Bronchial smooth muscle cell (primary cell): ENCODE results near the gene CYP4Z1. TPM values are rescaled to one million over a fixed set of nuclear protein-coding genes. Genes with fewer than 3 reads are reported as not detected.

Experiments
- total RNA-seq: library from RNA; depleted of rRNA; stranded (reverse); fragments of >200 nt; gene quantifications from 2 replicates; pipeline ENCODE4 v1.2.1, GENCODE V29; 2014

CYP4Z1 gene, protein sequence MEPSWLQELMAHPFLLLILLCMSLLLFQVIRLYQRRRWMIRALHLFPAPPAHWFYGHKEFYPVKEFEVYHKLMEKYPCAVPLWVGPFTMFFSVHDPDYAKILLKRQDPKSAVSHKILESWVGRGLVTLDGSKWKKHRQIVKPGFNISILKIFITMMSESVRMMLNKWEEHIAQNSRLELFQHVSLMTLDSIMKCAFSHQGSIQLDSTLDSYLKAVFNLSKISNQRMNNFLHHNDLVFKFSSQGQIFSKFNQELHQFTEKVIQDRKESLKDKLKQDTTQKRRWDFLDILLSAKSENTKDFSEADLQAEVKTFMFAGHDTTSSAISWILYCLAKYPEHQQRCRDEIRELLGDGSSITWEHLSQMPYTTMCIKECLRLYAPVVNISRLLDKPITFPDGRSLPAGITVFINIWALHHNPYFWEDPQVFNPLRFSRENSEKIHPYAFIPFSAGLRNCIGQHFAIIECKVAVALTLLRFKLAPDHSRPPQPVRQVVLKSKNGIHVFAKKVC
- not detected in 2 replicates for total RNA-seq

DNA sequence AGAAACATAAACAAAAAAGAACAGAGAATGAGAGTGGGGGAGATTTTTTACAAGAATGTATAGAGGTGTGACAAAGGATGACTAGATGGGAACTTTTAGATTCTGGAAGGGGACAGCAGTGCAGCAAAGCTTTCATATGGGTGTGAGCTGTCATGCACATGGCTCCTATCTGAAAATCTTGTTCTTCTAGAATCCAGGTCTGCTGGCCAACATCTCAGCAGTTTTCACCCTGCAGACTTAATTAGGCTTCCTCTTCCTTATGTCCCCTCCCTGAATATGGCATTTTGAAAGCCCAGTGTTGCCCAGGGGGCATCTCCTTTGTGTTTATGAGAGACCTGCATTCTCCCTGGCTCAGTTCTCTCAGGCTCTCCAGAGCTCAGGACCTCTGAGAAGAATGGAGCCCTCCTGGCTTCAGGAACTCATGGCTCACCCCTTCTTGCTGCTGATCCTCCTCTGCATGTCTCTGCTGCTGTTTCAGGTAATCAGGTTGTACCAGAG, at the start of gene CYP4Z1:
CYP4Z1 (plus strand) TSS at position 135 of the 498 bp plus-strand sequence; CDS start at position 395, 260 bp downstream.

DNA sequence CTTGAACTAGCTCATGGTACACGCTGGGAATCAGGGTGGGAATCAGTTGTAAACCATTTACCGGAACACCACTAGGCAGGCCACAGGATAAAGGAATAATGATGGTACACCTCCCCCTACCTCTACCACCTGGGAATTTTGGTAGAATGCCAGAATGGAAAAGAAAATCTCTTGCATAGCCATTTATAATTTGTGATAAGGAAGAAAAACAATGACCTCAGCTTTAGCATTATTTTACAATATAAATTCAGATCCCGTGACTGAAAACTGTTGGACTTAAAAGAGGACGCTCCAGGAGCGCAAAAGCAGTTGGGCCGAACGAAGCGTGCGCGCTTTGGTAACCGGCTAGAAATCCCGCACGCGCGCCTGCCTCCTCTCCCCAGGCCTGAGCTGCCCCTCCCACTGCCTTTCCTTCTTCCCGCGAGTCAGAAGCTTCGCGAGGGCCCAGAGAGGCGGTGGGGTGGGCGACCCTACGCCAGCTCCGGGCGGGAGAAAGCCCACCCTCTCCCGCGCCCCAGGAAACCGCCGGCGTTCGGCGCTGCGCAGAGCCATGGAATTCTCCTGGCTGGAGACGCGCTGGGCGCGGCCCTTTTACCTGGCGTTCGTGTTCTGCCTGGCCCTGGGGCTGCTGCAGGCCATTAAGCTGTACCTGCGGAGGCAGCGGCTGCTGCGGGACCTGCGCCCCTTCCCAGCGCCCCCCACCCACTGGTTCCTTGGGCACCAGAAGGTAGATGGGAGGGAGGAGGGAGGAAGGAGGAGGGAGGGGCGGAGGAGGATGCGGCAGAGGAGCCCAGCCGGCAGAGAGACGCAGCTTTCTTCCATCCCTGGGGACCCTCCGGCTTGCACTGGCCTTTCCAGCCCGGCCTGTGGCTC, 43.5 kb upstream of the CYP4Z1 start, which contains the start of gene CYP4X1:
CYP4X1 (plus strand) TSS at position 402 of the 873 bp plus-strand sequence; CDS start at position 551, 149 bp downstream.

DNA sequence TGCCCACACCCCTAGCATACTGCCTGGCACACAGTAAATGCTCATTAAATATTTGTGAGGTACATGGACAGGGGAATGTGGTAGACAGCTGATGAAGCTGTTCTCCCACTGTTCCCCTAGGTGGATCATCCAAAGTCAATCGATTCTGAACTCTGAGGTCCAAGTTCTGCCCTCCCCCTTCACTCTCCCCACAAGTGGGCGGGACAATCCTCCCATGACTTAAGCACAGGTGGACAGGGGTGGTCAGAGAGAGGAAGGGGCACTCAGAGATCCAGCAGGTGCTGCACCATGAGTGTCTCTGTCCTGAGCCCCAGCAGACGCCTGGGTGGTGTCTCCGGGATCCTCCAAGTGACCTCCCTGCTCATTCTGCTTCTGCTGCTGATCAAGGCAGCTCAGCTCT, 70.2 kb downstream of the CYP4Z1 start, which contains the start of gene CYP4A22:
CYP4A22 (plus strand) TSS at position 244 of the 400 bp plus-strand sequence; CDS start at position 289, 45 bp downstream.

Other genes starting within 250 kb of the CYP4Z1 start
- gene CYP4A11, start 125.8 kb upstream of the CYP4Z1 start, total RNA-seq, result not detected in 2 replicates
- not detected in 2 replicates for gene CYP4X1, start 43.6 kb upstream of the CYP4Z1 start, total RNA-seq
- not detected in 2 replicates for gene CYP4A22, start 70.2 kb downstream of the CYP4Z1 start, total RNA-seq
- gene PDZK1IP1, start 122.8 kb downstream of the CYP4Z1 start, total RNA-seq, result not detected in 2 replicates
- gene TAL1, start 165.0 kb downstream of the CYP4Z1 start, total RNA-seq, result not detected in 2 replicates
- gene STIL, start 246.9 kb downstream of the CYP4Z1 start, total RNA-seq, result 1.5 and 2.4 TPM in 2 replicates